HL-60 (cell line): ENCODE measurements around the gene FAT4.

ENCODE experiments used
- DNase-seq, 2 experiments: peaks; one replicate each; pipeline ENCODE4 v3.0.0-alpha.2; 2010 to 2020; ENCODE audit warnings: low read depth in 1 of 2, low spot score in 1 of 2
- H3K27ac ChIP-seq: fragments of 250-450 bp; sonication (Bioruptor Pico); replicated peaks from 2 replicates; pipeline ENCODE4 v1.5.1; 2020; ENCODE audit warnings: mild to moderate bottlenecking, moderate library complexity
- H3K27me3 ChIP-seq: fragments of 250-450 bp; sonication (Bioruptor Pico); 2 replicates; pipeline ENCODE4 v1.5.1; 2021; ENCODE audit warnings: mild to moderate bottlenecking, moderate library complexity; ENCODE audit not compliant: insufficient read depth, poor library complexity, severe bottlenecking
- H3K4me3 ChIP-seq: replicated peaks from 2 replicates; pipeline ENCODE4 v1.5.1; 2011; ENCODE audit warnings: mild to moderate bottlenecking, control low read depth, low read length; ENCODE audit not compliant: insufficient read depth
- CTCF ChIP-seq: IDR thresholded peaks from one replicate; pipeline ENCODE4 v1.5.1; 2011; ENCODE audit warnings: low read length, control low read depth, inconsistent platforms; ENCODE audit not compliant: insufficient read depth
- GABPA ChIP-seq: IDR thresholded peaks from 2 replicates; pipeline ENCODE4 v1.6.1; 2012; ENCODE audit warnings: low read depth
- POLR2AphosphoS5 ChIP-seq: IDR thresholded peaks from 2 replicates; pipeline ENCODE4 v1.6.1; 2012; ENCODE audit warnings: low read depth
- REST ChIP-seq: IDR thresholded peaks from 2 replicates; pipeline ENCODE4 v1.6.1; 2012; ENCODE audit warnings: low read depth; ENCODE audit not compliant: insufficient replicate concordance
- SPI1 ChIP-seq: IDR thresholded peaks from 2 replicates; pipeline ENCODE4 v1.6.1; 2012; ENCODE audit warnings: low read depth, mild to moderate bottlenecking, borderline replicate concordance

The FAT4 gene

GRCh38 chr4:125357675-125358074 is 42.9 kb downstream of the FAT4 start:
- H3K27ac ChIP-seq = no peak overlapping the region
- no peaks in the 10 kb centered on the region for H3K27me3 ChIP-seq
- H3K4me3 ChIP-seq = no peak overlapping the region
- no peak for DNase-seq
- TF ChIP-seq REST = no peak
- no peak for TF ChIP-seq CTCF
- TF ChIP-seq GABPA = no peak

- H3K27me3 ChIP-seq = no peaks in the 10 kb centered on the region
- no peak for TF ChIP-seq REST
- TF ChIP-seq POLR2AphosphoS5 = no peak
- no peak for TF ChIP-seq SPI1
- no peak for TF ChIP-seq CTCF
- TF ChIP-seq GABPA = no peak
- no peak overlapping the region for H3K4me3 ChIP-seq
- H3K27ac ChIP-seq = no peak overlapping the region
- DNase-seq = no peak
These were observed 43.7 kb downstream of the FAT4 start for GRCh38 chr4:125358453-125358852.

- DNase-seq = no peak
- TF ChIP-seq GABPA (no peak), REST (no peak), POLR2AphosphoS5 (no peak), CTCF (no peak)
These were observed 44.6 kb downstream of the FAT4 start for GRCh38 chr4:125359363-125359762.

More at GRCh38 chr4:125359363-125359762, 44.6 kb downstream of the FAT4 start:
- H3K4me3 ChIP-seq = no peak overlapping the region
- H3K27me3 ChIP-seq = no peaks in the 10 kb centered on the region
- no peak overlapping the region for H3K27ac ChIP-seq
